ENCODE results near the gene SEPTIN2.

DNA sequence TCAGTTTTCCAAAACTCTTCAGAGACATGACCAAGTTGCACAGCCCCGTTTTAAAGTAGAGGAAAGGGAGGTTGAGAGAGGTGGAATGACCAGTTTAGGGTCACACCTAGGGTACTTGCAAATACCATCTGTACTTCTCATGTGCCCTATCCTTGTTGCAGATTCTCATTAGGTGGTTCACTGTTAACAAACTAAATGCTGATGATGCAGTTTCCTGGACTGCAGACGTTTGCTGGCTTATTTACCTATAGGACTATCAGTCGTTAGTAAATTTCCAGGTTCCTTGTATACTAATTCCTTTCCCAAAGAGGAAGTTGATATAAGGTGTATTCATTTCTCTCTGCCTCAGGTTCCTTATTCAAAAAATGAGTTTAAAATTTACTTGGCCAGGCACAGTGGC is 41.8 kb downstream of the SEPTIN2 start:
- no peak for TF ChIP-seq POLR2A (IDR thresholded peaks at IDR 0.05)
- TF ChIP-seq, protein P1, sequence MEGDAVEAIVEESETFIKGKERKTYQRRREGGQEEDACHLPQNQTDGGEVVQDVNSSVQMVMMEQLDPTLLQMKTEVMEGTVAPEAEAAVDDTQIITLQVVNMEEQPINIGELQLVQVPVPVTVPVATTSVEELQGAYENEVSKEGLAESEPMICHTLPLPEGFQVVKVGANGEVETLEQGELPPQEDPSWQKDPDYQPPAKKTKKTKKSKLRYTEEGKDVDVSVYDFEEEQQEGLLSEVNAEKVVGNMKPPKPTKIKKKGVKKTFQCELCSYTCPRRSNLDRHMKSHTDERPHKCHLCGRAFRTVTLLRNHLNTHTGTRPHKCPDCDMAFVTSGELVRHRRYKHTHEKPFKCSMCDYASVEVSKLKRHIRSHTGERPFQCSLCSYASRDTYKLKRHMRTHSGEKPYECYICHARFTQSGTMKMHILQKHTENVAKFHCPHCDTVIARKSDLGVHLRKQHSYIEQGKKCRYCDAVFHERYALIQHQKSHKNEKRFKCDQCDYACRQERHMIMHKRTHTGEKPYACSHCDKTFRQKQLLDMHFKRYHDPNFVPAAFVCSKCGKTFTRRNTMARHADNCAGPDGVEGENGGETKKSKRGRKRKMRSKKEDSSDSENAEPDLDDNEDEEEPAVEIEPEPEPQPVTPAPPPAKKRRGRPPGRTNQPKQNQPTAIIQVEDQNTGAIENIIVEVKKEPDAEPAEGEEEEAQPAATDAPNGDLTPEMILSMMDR (IDR thresholded peaks at IDR 0.05): no peak
